NCI-H748 (cell line): ENCODE measurements around the gene TRIAP1.
A peak's percentile ranks its signal among the peaks of the same experiment; 100 is the strongest.
"Not testable (repeated sequence)": the region's sequence is repeated elsewhere in the genome, so short reads cannot be mapped to it uniquely, and the experiment has no call there.

Experiments used
- DNase-seq: peaks from one replicate; lab custom pipeline; 2025; ENCODE audit not compliant: unreplicated experiment; lab: John Stamatoyannopoulos, UW

Gene TRIAP1

DNA sequence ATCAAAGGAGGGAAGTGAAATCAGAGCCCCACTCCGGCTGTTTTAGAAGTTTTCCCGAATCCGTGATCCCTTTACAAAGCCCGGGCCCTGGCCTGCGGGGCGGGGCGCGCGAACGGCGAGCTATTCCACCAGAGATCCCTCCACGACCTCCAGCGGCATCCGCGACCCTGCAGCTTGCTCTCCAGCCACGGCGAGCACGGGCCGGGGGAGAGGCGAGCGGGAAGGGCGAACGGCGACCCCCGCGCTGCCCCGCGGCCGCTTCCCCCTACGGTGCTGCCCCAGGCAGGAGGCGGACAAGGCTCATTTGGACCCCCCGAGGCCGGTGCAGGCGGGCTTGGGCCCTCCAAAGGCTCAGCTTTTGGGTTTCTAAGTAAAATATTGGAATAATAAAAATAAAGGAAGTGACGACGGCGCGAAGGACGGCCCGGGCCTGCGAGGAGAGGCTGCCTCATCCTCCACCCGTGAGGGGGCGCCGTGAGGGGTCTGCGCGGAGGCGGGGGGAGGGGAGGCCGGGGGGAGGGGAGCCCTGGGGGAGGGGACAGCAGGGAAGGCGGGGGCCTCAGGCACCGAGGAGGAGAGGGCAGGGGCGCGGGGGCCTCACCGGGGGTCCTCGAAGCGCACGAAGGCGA, 22.8 kb upstream of the TRIAP1 start:
- peak; percentile 47 for DNase-seq

- DNase-seq = peak; percentile 41
Observed at GRCh38 chr12:120468325-120468820, 22.2 kb upstream of the TRIAP1 start.

- DNase-seq = no peak
Observed at GRCh38 chr12:120467439-120467838, 21.3 kb upstream of the TRIAP1 start.

DNA sequence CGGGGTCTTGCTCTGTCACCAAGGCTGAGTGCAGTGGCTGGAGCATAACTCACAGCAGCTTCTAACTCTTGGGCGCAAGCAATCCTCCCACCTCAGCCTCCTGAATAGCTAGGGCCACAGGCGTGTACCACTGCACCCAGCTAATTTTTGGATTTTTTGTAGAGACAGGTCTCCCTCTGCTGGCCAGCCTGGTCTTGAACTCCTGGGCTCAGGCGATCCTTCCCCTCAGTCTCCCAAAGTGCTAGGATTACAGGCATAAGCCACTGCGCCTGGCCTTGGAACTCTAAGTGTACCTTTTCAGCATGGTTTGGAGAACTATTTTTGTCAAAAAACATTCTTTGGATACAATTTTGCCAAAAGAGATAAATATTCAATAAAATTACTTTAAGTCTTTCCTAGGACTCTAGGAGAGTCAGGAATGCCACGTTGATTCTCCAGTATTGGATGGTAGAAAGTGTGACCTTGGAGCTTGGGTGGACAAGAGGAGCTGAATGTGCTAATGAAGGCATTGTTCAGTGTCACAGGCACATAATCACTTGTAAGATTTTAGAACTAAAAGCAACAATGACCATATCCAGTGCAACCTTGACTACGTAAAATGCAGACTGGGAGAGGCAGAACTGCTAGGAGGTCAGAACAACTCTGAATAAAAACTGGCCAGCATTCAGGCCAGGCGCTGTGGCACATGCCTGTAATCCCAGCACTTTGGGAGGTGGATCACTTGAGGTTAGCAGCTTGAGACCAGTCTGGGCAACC, 20.6 kb upstream of the TRIAP1 start:
- peak; percentile 39 for DNase-seq

- no peak for DNase-seq
Observed at GRCh38 chr12:120465756-120466155, 19.6 kb upstream of the TRIAP1 start.

DNA sequence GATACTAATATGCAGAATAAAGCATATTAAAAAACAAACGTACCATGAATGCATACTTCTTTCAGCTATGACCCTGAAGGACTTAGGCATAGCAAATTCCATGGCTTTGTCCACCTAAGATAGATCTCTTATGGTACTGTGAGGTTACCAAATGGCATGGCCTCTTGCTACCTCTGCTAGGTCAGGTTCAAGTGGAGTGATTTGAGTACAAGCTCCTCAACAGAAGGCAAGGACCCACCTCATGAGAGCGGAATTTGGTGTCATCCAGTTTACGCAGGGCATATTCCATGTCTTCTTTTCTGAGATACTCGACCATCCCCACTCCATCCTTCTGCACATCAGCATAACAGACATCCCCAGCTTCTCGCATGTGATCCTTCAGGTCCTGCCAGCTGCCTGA, 17.5 kb upstream of the TRIAP1 start:
- DNase-seq = no peak

- DNase-seq = no peak
Observed at GRCh38 chr12:120462099-120462640, 16.0 kb upstream of the TRIAP1 start.

DNA sequence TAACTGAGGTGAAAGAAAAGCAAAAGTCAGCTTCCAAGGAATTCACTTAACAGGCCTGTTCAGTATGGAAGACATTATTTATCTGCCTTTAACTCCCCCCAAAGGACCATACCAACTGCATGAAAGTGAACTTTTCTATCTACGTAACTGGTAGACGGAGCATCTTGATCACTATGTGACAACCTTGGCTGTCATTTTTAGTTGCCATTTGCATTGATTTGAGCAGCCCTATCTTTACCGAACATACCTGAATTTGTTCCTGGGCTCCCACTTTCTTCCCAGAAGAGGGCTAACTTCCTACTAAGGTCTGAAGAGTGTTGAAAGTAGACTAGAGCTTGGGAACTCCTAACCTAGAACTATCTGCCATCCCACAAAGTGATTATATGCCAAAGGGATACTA, 14.0 kb upstream of the TRIAP1 start:
- no peak for DNase-seq

GRCh38 chr12:120457133-120457532, 10.9 kb upstream of the TRIAP1 start:
- no peak for DNase-seq

GRCh38 chr12:120455302-120455701, 9.1 kb upstream of the TRIAP1 start:
- DNase-seq = no peak

- peak; percentile 32 for DNase-seq
Observed at GRCh38 chr12:120453977-120454376, 7.8 kb upstream of the TRIAP1 start.

GRCh38 chr12:120453060-120453750, 7.0 kb upstream of the TRIAP1 start:
- DNase-seq = no peak

DNA sequence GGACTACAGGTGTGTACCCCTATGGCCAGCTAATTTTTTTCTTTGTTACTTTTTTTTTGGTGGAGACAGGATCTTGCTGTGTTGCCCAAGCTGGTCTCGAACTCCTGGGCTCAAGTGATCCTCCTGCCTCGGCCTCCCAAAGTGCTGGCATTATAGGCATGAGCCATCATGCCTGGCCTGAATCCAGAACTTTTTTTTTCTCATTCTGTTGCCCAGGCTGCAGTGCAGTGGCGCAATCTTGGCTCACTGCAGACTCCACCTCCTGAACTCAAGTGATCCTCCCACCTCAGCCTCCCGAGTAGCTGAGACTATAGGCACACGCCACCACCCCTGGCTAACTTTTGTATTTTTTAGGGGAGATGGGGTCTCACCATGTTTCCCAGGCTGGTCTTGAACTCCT, 6.3 kb upstream of the TRIAP1 start:
- not testable (repeated sequence) for DNase-seq

GRCh38 chr12:120447992-120448391, 1.8 kb upstream of the TRIAP1 start:
- no peak for DNase-seq

GRCh38 chr12:120446844-120447178, 627 bp upstream of the TRIAP1 start:
- not testable (repeated sequence) for DNase-seq

GRCh38 chr12:120444676-120445075, 1.5 kb downstream of the TRIAP1 start:
- DNase-seq = no peak

DNA sequence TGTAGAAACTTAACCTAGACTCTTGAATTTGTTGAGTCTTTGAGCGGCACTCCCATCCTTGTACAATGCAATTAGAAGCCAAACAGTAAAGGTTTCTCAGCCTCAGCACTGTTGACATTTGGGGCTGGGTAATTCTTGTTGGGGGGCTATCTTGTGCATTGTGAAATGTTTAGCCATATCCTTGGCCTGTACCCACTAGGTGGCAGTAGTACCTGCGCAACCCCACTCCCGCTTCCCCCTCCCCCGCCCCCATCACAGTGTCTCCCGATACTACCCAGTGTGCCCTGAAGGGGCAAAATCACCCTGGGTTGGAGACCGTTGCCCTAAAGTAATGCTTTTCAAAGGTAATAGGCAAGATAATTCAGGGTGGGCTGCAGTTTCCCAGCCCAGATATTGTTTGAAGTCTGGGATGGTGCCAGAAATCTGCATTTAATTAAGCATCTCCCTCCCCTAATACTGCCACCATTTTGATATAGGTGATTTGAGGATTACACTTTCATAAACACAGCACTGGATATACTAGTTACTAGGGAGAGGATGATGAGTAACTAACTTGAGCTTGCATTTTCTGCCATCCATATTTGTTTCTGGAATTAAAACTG, 6.4 kb downstream of the TRIAP1 start:
- DNase-seq = peak; percentile 69

- no peak for DNase-seq
Observed at GRCh38 chr12:120438495-120439198, 7.5 kb downstream of the TRIAP1 start.

DNA sequence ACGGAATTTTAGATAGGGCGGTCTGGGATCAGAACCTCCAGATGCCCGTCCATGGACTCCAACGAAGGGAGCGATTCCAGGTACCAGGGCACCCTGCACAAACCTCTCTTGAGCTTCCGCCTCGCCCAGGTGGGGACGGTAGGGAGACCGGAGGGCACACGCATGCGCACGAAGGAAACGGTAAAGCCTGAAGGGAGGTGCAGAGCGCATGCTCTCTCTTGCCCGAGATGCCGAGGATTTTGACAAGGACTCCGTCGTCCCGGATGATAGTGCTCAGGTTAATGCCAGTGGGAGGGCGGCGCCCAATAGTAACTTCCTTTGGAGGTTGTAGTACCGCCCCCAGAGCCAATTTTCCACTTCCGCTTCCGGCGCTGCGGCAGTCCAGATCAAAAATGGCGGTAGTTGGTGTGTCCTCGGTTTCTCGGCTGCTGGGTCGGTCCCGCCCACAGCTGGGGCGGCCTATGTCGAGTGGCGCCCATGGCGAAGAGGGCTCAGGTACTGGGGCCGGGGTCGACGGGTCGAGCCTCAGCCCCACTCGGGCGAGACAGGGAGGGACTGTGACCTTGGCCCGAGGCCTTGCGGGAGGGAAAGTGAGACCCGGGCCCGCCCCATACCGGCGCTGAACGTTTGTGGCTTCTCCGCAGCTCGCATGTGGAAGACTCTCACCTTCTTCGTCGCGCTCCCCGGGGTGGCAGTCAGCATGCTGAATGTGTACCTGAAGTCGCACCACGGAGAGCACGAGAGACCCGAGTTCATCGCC, 8.3 kb downstream of the TRIAP1 start, which contains the start of gene COX6A1:
Gene COX6A1, plus strand, starts transcription at position 379 of the 760 bp plus-strand sequence. Its CDS starts 14 bp downstream, at position 393.
- DNase-seq = peak; percentile 100
